Erythroblast (primary cell): ENCODE measurements around the gene GGA2.

Experiments
- GATA1 ChIP-seq: IDR thresholded peaks from 2 replicates; pipeline ENCODE4 v1.6.1; 2011; ENCODE audit warnings: low read depth, mild to moderate bottlenecking, control low read depth, low read length, moderate library complexity
- POLR2A ChIP-seq: IDR thresholded peaks from 2 replicates; pipeline ENCODE4 v1.6.1; 2011; ENCODE audit warnings: mild to moderate bottlenecking, low read length

DNA sequence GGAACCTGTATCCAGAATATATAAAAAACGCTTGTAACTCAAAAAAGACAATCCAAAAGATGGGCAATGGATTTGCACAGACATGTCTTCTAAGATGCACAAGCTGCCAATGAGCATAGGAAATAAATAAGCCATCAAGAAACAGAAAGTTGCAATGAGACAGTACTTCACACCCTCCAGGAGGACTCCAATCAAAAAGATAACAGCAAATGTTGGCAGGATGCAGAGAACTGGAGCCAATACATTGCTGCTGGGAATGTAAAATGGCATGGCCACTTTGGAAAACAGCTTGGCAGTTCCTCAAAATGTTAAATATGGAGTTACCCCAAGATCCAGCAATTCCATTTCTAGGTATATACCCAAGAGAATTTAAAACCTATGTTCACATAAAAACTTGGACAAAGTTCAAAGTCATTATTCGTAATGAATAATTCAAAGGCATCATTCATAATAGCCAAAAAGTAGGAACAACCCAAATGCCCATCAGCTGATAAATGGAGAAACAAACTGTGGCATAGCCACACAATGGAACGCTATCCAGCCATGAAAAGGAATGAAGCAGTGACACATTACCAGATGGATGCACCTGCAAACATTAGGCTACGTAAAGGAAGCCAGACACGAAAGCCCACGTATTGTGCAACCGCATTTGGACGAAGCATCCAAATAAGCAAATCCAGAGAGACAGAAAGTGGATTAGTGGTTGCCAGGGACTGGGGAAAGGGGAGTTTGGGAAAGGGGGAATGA, 25.6 kb downstream of the GGA2 start:
- TF ChIP-seq POLR2A (no peak), GATA1 (no peak)
